HL-60/S4 treated with retinoic acid at 250 ng/mL for 4 days and 3 days (cell line): Measurements from ENCODE around the gene LAMTOR1.

ENCODE experiments used
- in situ Hi-C: fragments of 300-500 bp; cut with MboI; formaldehyde crosslinking; loops from 2 replicates; pipeline ENCODE4 v1.7.0; 2022; ENCODE audit warnings: low sequenced_read_pairs

The LAMTOR1 gene

GRCh38 chr11:72083414-72083813, 19.7 kb downstream of the LAMTOR1 start:
- in situ Hi-C loops: no loop called here

GRCh38 chr11:72081821-72082453, 21.2 kb downstream of the LAMTOR1 start:
- in situ Hi-C loops: no loop called here

- in situ Hi-C loops: no loop called here
Observed at GRCh38 chr11:72081184-72081644, 21.9 kb downstream of the LAMTOR1 start.

GRCh38 chr11:72080326-72081183, 22.5 kb downstream of the LAMTOR1 start, which contains the start of the genes LRRC51 and NUMA1:
Gene LRRC51 (plus strand): TSS chr11:72080850. CDS start chr11:72089084, 8,234 bp downstream.
Gene NUMA1 (minus strand): TSS chr11:72080542. CDS start chr11:72035943, 44,599 bp downstream.
- in situ Hi-C loops: no loop called here

GRCh38 chr11:72079819-72080325, 23.2 kb downstream of the LAMTOR1 start:
- in situ Hi-C loops: no loop called here

GRCh38 chr11:72078477-72078876, 24.6 kb downstream of the LAMTOR1 start:
- in situ Hi-C loops: no loop called here

GRCh38 chr11:72075756-72076155, 27.3 kb downstream of the LAMTOR1 start:
- in situ Hi-C loops: no loop called here

GRCh38 chr11:72075109-72075508, 28.0 kb downstream of the LAMTOR1 start:
- in situ Hi-C loops: no loop called here

- in situ Hi-C loops: no loop called here
Observed at GRCh38 chr11:72072348-72072747, 30.7 kb downstream of the LAMTOR1 start.

GRCh38 chr11:72070491-72070890, 32.6 kb downstream of the LAMTOR1 start:
- in situ Hi-C loops: no loop called here

- in situ Hi-C loops: no loop called here
Observed at GRCh38 chr11:72069787-72070251, 33.3 kb downstream of the LAMTOR1 start.

- in situ Hi-C loops: no loop called here
Observed at GRCh38 chr11:72069200-72069599, 33.9 kb downstream of the LAMTOR1 start.

- in situ Hi-C loops: no loop called here
Observed at GRCh38 chr11:72067676-72068075, 35.4 kb downstream of the LAMTOR1 start.

- in situ Hi-C loops: no loop called here
Observed at GRCh38 chr11:72067266-72067665, 35.8 kb downstream of the LAMTOR1 start.

GRCh38 chr11:72066855-72067254, 36.2 kb downstream of the LAMTOR1 start:
- in situ Hi-C loops: no loop called here

- in situ Hi-C loops: no loop called here
Observed at GRCh38 chr11:72061739-72062396, 41.2 kb downstream of the LAMTOR1 start.

GRCh38 chr11:72058416-72059034, 44.6 kb downstream of the LAMTOR1 start:
- in situ Hi-C loops: no loop called here

GRCh38 chr11:72048766-72049460, 54.2 kb downstream of the LAMTOR1 start:
- in situ Hi-C loops: loop anchor here (25.0 kb wide), 1 partner anchor 388 kb away; the partner anchor contains the start of gene CLPB
